ENCODE data around the gene HIPK3. TPM values are rescaled to one million over a fixed set of nuclear protein-coding genes. Genes with fewer than 3 reads are reported as not detected.
"Not testable (repeated sequence)": the region's sequence is repeated elsewhere in the genome, so short reads cannot be mapped to it uniquely, and the experiment has no call there.

Gene HIPK3
- polyA plus RNA-seq: 40.8 TPM
- long read RNA-seq, donor 1, partial matches to known transcripts: 25 of 25 reads
- long read RNA-seq, donor 1, other reads (novel, unspliced or antisense): 0 of 25 reads
- long read RNA-seq, donor 2, full-length matches to known transcripts: 3 of 11 reads
- long read RNA-seq, donor 2, partial matches to known transcripts: 8 of 11 reads
- long read RNA-seq, donor 2, other reads (novel, unspliced or antisense): 0 of 11 reads
- long read RNA-seq, donor 3: 0 reads
- long read RNA-seq, donor 4: 0 reads
- long read RNA-seq, donor 5: 0 reads
- long read RNA-seq, donor 6, full-length matches to known transcripts: 2 of 31 reads
- long read RNA-seq, donor 6, partial matches to known transcripts: 29 of 31 reads
- long read RNA-seq, donor 6, other reads (novel, unspliced or antisense): 0 of 31 reads
- long read RNA-seq, donor 7, full-length matches to known transcripts: 1 of 12 reads
- long read RNA-seq, donor 7, partial matches to known transcripts: 11 of 12 reads
- long read RNA-seq, donor 7, other reads (novel, unspliced or antisense): 0 of 12 reads
- long read RNA-seq, donor 8, full-length matches to known transcripts: 1 of 8 reads
- long read RNA-seq, donor 8, partial matches to known transcripts: 7 of 8 reads
- long read RNA-seq, donor 8, other reads (novel, unspliced or antisense): 0 of 8 reads
- long read RNA-seq, donor 9: 0 reads
- long read RNA-seq, donor 10, full-length matches to known transcripts: 5 of 27 reads
- long read RNA-seq, donor 10, partial matches to known transcripts: 22 of 27 reads
- long read RNA-seq, donor 10, other reads (novel, unspliced or antisense): 0 of 27 reads
- long read RNA-seq, donor 11, partial matches to known transcripts: 14 of 15 reads
- long read RNA-seq, donor 11, other reads (novel, unspliced or antisense): 0 of 15 reads

GRCh38 chr11:33257160-33257896, at the start of gene HIPK3:
Gene HIPK3, plus strand, starts transcription at chr11:33257381.
- no CpG with 5 or more reads among the region's 85 CpGs for WGBS (ENCODE audit: insufficient coverage, low lambda C conversion rate)
- H3K4me1 ChIP-seq (ENCODE audit: control insufficient read depth, insufficient read depth, low read length): peaks cover 9% of the 10 kb centered on the region
- peak within 1 kb of the TSS; percentile 72 for H3K4me3 ChIP-seq (ENCODE audit: low read length)
- no peaks in the 10 kb centered on the region for H3K9me3 ChIP-seq (ENCODE audit: control insufficient read depth, low read depth, low read length)
- no peaks in the 10 kb centered on the region for H3K27me3 ChIP-seq (ENCODE audit: control insufficient read depth, insufficient read depth, low read length)
- H3K27ac ChIP-seq (ENCODE audit: low read length): peak within 1 kb of the TSS; percentile 100
- H3K36me3 ChIP-seq (ENCODE audit: control insufficient read depth, insufficient read depth, low read length): no peaks in the 10 kb centered on the region
- peak; percentile 80 to 92 for DNase-seq

- no peaks in the 10 kb centered on the region for H3K9me3 ChIP-seq (ENCODE audit: control insufficient read depth, low read depth, low read length)
- peak in 1 of 2 donors; percentile 9 for DNase-seq
- WGBS (ENCODE audit: insufficient coverage, low lambda C conversion rate): no CpG with 5 or more reads among the region's 4 CpGs
- no peaks in the 10 kb centered on the region for H3K4me1 ChIP-seq (ENCODE audit: control insufficient read depth, insufficient read depth, low read length)
- H3K27ac ChIP-seq (ENCODE audit: low read length): no peak overlapping the region
- no peak overlapping the region for H3K4me3 ChIP-seq (ENCODE audit: low read length)
- no peaks in the 10 kb centered on the region for H3K36me3 ChIP-seq (ENCODE audit: control insufficient read depth, insufficient read depth, low read length)
- H3K27me3 ChIP-seq (ENCODE audit: control insufficient read depth, insufficient read depth, low read length): no peaks in the 10 kb centered on the region
These were observed 49.7 kb upstream of the HIPK3 start for GRCh38 chr11:33207408-33207985.

GRCh38 chr11:33208150-33208549, 49.0 kb upstream of the HIPK3 start:
- no peaks in the 10 kb centered on the region for H3K36me3 ChIP-seq (ENCODE audit: control insufficient read depth, insufficient read depth, low read length)
- H3K4me3 ChIP-seq (ENCODE audit: low read length): no peak overlapping the region
- WGBS (ENCODE audit: insufficient coverage, low lambda C conversion rate): no CpG with 5 or more reads among the region's 1 CpG
- H3K4me1 ChIP-seq (ENCODE audit: control insufficient read depth, insufficient read depth, low read length): no peaks in the 10 kb centered on the region
- H3K27ac ChIP-seq (ENCODE audit: low read length): no peak overlapping the region
- DNase-seq: no peak
- H3K27me3 ChIP-seq (ENCODE audit: control insufficient read depth, insufficient read depth, low read length): no peaks in the 10 kb centered on the region
- H3K9me3 ChIP-seq (ENCODE audit: control insufficient read depth, low read depth, low read length): no peaks in the 10 kb centered on the region

- no peaks in the 10 kb centered on the region for H3K27me3 ChIP-seq (ENCODE audit: control insufficient read depth, insufficient read depth, low read length)
- 83% methylated on average over 2 of the region's 3 CpGs for WGBS (ENCODE audit: insufficient coverage, low lambda C conversion rate)
- no peaks in the 10 kb centered on the region for H3K9me3 ChIP-seq (ENCODE audit: control insufficient read depth, low read depth, low read length)
- no peaks in the 10 kb centered on the region for H3K36me3 ChIP-seq (ENCODE audit: control insufficient read depth, insufficient read depth, low read length)
- no peak for DNase-seq
- no peak overlapping the region for H3K4me3 ChIP-seq (ENCODE audit: low read length)
- no peak overlapping the region for H3K27ac ChIP-seq (ENCODE audit: low read length)
- no peaks in the 10 kb centered on the region for H3K4me1 ChIP-seq (ENCODE audit: control insufficient read depth, insufficient read depth, low read length)
These were observed 46.0 kb upstream of the HIPK3 start for GRCh38 chr11:33211153-33211552.

- Histone ChIP-seq H3K27me3 (ENCODE audit: control insufficient read depth, insufficient read depth, low read length) (no peaks in the 10 kb centered on the region), H3K4me3 (ENCODE audit: low read length) (no peak overlapping the region), H3K4me1 (ENCODE audit: control insufficient read depth, insufficient read depth, low read length) (no peaks in the 10 kb centered on the region), H3K27ac (ENCODE audit: low read length) (no peak overlapping the region), H3K9me3 (ENCODE audit: control insufficient read depth, low read depth, low read length) (no peaks in the 10 kb centered on the region), H3K36me3 (ENCODE audit: control insufficient read depth, insufficient read depth, low read length) (no peaks in the 10 kb centered on the region)
- DNase-seq: peak in 1 of 2 donors; percentile 42
- WGBS (ENCODE audit: insufficient coverage, low lambda C conversion rate): 48% methylated on average over 2 of the region's 5 CpGs
These were observed 45.6 kb upstream of the HIPK3 start for GRCh38 chr11:33211580-33211979.

- Histone ChIP-seq H3K27me3 (ENCODE audit: control insufficient read depth, insufficient read depth, low read length) (no peaks in the 10 kb centered on the region), H3K4me3 (ENCODE audit: low read length) (no peak overlapping the region), H3K36me3 (ENCODE audit: control insufficient read depth, insufficient read depth, low read length) (no peaks in the 10 kb centered on the region), H3K27ac (ENCODE audit: low read length) (no peak overlapping the region), H3K9me3 (ENCODE audit: control insufficient read depth, low read depth, low read length) (no peaks in the 10 kb centered on the region), H3K4me1 (ENCODE audit: control insufficient read depth, insufficient read depth, low read length) (no peaks in the 10 kb centered on the region)
- no peak for DNase-seq
These were observed 43.0 kb upstream of the HIPK3 start for GRCh38 chr11:33214187-33214586.

GRCh38 chr11:33214767-33215166, 42.4 kb upstream of the HIPK3 start:
- no peak for DNase-seq
- Histone ChIP-seq H3K4me1 (ENCODE audit: control insufficient read depth, insufficient read depth, low read length) (no peaks in the 10 kb centered on the region), H3K27ac (ENCODE audit: low read length) (no peak overlapping the region), H3K4me3 (ENCODE audit: low read length) (no peak overlapping the region), H3K27me3 (ENCODE audit: control insufficient read depth, insufficient read depth, low read length) (no peaks in the 10 kb centered on the region), H3K36me3 (ENCODE audit: control insufficient read depth, insufficient read depth, low read length) (no peaks in the 10 kb centered on the region), H3K9me3 (ENCODE audit: control insufficient read depth, low read depth, low read length) (no peaks in the 10 kb centered on the region)
- WGBS (ENCODE audit: insufficient coverage, low lambda C conversion rate): 100% methylated on average over 2 of the region's 2 CpGs

GRCh38 chr11:33216676-33217075, 40.5 kb upstream of the HIPK3 start:
- not testable (repeated sequence) for H3K27me3 ChIP-seq (ENCODE audit: control insufficient read depth, insufficient read depth, low read length); H3K9me3 ChIP-seq (ENCODE audit: control insufficient read depth, low read depth, low read length); H3K4me3 ChIP-seq (ENCODE audit: low read length); DNase-seq; H3K4me1 ChIP-seq (ENCODE audit: control insufficient read depth, insufficient read depth, low read length); H3K36me3 ChIP-seq (ENCODE audit: control insufficient read depth, insufficient read depth, low read length); H3K27ac ChIP-seq (ENCODE audit: low read length)
- no CpG with 5 or more reads among the region's 2 CpGs for WGBS (ENCODE audit: insufficient coverage, low lambda C conversion rate)

GRCh38 chr11:33222052-33222750, 35.0 kb upstream of the HIPK3 start:
- Histone ChIP-seq H3K4me3 (ENCODE audit: low read length) (no peak overlapping the region), H3K4me1 (ENCODE audit: control insufficient read depth, insufficient read depth, low read length) (no peaks in the 10 kb centered on the region), H3K27ac (ENCODE audit: low read length) (no peak overlapping the region), H3K27me3 (ENCODE audit: control insufficient read depth, insufficient read depth, low read length) (no peaks in the 10 kb centered on the region), H3K9me3 (ENCODE audit: control insufficient read depth, low read depth, low read length) (no peaks in the 10 kb centered on the region), H3K36me3 (ENCODE audit: control insufficient read depth, insufficient read depth, low read length) (no peaks in the 10 kb centered on the region)
- WGBS (ENCODE audit: insufficient coverage, low lambda C conversion rate): 73% methylated on average over 2 of the region's 7 CpGs
- no peak for DNase-seq

Measured in large intestine (tissue), 12 donors.